Measurements from ENCODE around the gene EPO.
A peak's percentile ranks its signal among the peaks of the same experiment; 100 is the strongest.
"Not testable (repeated sequence)": the region's sequence is repeated elsewhere in the genome, so short reads cannot be mapped to it uniquely, and the experiment has no call there.

EPO gene

GRCh38 chr7:100705753-100706671 lies 14.3 kb upstream of the EPO start, which contains the start of gene POP7:
Gene POP7 (plus strand): TSS chr7:100706121. CDS start chr7:100706831, 710 bp downstream.
- DNase-seq = peak; percentile 98

DNA sequence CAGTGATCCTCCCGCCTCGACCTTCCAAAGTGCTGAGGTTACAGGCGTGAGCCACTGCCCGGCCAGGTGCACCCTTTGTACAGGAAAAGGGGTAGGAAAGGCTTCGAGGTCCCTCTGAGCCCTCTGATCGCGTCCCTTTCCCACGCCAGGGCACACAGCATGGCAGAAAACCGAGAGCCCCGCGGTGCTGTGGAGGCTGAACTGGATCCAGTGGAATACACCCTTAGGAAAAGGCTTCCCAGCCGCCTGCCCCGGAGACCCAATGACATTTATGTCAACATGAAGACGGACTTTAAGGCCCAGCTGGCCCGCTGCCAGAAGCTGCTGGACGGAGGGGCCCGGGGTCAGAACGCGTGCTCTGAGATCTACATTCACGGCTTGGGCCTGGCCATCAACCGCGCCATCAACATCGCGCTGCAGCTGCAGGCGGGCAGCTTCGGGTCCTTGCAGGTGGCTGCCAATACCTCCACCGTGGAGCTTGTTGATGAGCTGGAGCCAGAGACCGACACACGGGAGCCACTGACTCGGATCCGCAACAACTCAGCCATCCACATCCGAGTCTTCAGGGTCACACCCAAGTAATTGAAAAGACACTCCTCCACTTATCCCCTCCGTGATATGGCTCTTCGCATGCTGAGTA lies 13.5 kb upstream of the EPO start:
- no peak for DNase-seq

- no peak for DNase-seq
Observed at GRCh38 chr7:100708395-100708794, 11.9 kb upstream of the EPO start.

DNA sequence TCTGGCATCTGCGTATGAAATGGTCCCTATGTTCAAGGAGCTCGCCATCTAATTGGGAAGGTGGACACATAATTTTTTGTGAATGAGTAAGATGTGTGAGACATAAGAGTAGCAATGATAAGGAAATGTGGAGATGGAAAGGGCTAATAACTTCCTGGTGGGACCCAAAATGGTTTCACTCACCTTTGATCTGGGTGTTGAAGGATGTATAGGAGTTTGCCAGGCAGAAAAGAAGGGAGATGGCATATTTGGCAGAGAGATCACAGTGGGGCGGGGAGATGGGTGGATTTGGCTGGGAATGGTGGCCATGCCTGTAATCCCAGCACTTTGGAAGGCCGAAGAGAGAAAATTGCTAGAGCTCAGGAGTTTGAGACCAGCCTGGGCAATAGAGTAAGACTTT lies 9.8 kb upstream of the EPO start:
- DNase-seq = no peak

DNA sequence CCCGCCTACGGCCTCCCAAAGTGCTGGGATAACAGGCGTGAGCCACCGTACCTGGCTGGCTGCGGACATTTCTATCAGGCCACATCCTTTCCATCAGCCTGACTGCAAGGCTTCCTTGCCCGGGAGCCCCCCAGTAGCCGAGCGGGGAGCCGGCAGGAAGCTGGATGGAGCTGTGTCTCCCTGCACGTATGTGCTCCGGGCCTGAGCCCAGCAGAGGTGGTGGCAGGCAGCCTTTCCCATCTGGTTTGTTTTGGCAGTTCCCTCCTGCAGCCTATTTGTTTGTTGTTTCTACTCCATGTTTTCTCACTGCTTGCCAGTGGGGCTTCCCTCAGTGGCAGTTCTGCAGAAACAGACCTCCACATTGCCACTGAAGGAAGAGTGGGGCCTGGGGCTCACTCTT lies 8.9 kb upstream of the EPO start:
- no peak for DNase-seq

DNA sequence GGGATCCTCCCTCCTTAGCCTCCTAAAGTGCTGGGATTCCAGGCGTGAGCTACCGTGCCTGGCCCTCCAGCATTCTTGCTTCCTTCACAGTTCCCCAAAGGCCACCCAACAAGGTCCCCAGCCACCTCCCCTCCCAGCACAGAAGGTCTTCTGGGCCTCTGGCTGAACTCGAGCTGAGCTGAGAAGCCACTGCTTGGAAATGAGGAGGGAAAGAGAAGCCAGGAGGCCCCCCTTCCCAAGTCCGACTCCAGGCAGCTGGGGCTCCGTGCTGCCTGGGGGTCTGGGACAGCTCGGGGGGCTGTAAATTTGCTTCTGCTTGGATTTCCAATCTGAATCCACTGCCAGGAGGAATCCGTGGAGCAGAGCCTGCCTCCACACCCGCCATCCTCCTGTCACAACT lies 5.5 kb upstream of the EPO start:
- DNase-seq = no peak

DNA sequence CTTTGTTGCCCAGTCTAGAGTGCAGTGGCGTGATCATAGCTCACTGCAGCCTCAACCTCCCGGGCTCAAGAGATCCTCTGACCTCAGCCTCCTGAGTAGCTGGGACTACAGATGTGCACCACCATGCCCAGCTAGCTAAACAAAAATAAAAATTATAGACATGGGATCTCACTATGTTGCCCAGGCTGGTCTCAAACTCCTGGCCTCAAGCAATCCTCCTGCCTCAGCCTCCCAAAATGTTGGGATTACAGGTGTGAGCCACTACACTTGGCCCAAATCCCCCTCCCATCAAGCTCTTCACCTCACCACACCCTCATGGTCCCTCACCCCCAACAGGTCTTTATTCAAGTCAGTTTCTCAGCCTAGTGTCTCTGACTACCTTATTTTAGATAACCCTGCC lies 3.2 kb upstream of the EPO start:
- DNase-seq = not testable (repeated sequence)

- DNase-seq = no peak
Observed at GRCh38 chr7:100719523-100720278, 567 bp upstream of the EPO start.

DNA sequence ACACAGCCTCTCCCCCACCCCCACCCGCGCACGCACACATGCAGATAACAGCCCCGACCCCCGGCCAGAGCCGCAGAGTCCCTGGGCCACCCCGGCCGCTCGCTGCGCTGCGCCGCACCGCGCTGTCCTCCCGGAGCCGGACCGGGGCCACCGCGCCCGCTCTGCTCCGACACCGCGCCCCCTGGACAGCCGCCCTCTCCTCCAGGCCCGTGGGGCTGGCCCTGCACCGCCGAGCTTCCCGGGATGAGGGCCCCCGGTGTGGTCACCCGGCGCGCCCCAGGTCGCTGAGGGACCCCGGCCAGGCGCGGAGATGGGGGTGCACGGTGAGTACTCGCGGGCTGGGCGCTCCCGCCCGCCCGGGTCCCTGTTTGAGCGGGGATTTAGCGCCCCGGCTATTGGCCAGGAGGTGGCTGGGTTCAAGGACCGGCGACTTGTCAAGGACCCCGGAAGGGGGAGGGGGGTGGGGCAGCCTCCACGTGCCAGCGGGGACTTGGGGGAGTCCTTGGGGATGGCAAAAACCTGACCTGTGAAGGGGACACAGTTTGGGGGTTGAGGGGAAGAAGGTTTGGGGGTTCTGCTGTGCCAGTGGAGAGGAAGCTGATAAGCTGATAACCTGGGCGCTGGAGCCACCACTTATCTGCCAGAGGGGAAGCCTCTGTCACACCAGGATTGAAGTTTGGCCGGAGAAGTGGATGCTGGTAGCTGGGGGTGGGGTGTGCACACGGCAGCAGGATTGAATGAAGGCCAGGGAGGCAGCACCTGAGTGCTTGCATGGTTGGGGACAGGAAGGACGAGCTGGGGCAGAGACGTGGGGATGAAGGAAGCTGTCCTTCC lies 620 bp downstream of the EPO start:
- DNase-seq = no peak

DNA sequence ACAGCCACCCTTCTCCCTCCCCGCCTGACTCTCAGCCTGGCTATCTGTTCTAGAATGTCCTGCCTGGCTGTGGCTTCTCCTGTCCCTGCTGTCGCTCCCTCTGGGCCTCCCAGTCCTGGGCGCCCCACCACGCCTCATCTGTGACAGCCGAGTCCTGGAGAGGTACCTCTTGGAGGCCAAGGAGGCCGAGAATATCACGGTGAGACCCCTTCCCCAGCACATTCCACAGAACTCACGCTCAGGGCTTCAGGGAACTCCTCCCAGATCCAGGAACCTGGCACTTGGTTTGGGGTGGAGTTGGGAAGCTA lies 1.2 kb downstream of the EPO start:
- no peak for DNase-seq

GRCh38 chr7:100722480-100723212 lies 2.4 kb downstream of the EPO start:
- DNase-seq = no peak

GRCh38 chr7:100723732-100724275 lies 3.5 kb downstream of the EPO start:
- no peak for DNase-seq

DNA sequence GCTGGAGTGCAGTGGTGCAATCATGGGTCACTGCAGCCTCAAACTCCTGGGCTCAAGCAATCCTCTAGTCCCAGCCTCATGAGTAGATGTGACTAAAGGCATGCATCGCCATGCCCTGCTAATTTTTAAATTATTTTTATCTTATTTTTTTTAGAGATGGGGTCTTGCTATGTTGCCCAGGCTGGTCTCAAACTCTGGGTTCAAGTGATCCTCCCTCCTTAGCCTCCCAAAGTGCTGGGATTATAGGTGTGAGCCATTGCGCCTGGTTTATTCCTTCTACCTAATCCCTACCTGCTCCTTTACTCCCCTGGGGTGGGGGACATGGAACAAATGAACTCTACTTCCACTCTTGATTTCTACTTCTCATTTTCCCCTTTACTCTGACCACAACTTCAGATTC lies 4.1 kb downstream of the EPO start:
- not testable (repeated sequence) for DNase-seq

- DNase-seq = no peak
Observed at GRCh38 chr7:100726996-100727761, 6.9 kb downstream of the EPO start.

GRCh38 chr7:100728196-100728595 lies 7.9 kb downstream of the EPO start:
- DNase-seq = no peak

DNA sequence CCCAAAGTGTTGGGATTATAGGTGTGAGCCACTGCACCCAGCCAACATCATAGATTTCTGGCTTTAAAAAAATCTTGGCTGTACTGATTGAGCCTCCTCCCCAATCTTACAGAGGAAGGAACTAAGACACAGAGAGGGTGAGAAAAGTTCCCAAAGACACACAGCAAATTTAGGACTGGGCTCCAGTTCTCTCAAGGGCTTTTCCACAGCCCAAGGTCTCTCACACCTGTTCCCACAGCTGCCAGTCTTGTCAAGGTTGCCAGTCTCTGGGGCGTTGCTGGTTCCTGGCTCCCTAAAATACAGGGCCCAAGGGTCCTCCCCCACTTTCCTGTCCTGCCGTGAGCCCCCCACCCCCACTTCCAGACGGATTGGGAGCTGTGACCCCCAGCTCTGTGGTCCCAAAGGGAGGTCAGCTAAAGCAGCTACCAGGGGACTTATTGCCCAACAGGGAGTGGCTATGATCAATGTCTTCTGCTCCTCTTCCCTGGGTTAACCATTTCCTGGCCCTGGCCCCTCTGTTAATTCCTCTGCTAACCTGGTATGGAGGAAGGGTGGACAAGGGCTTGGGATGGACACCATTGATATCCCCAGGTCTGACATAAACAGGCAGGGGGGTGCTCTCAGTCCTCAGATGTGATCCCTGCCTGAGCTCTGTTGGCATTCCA lies 10.0 kb downstream of the EPO start:
- no peak for DNase-seq

DNA sequence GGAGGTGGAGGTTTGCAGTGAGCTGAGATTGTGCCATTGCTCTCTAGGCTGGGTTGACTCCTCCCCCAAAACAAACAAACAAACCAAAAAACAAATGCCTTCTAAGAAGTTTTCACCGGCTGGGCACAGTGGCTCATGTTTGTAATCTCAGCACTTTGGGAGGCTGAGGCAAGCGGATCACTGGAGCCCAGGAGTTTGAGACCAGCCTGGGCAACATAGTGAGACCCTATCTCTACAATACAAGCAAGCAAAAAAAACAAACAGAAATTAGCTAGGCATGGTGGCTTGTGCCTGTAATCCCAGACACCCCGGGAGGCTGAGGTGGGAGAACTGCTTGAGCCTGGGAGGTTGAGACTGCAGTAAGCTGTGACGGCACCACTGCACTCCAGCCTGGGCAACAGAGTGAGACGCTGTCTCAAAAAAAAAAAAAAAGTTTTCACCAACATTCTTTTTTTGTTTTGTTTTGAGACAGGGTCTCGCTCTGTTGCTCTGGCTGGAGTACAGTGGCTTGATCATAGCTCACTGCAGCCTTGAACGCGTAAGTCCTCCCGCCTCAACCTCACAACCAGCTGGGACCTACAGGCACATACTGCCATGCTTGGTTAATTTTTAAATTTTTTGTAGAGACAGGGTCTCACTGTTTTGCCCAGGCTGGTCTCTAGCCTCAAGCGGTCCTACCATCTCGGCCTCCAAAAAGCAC lies 11.8 kb downstream of the EPO start:
- no peak for DNase-seq

GRCh38 chr7:100735730-100736129 lies 15.5 kb downstream of the EPO start:
- no peak for DNase-seq

GRCh38 chr7:100736671-100737070 lies 16.4 kb downstream of the EPO start:
- DNase-seq = no peak

GRCh38 chr7:100739934-100740333 lies 19.7 kb downstream of the EPO start:
- no peak for DNase-seq

Data from CD4-positive, alpha-beta T cell treated with Interleukin-21 for 1 hour (primary cell).